Fibroblast of lung (primary cell): ENCODE data around the gene MAP3K19. TPM values are rescaled to one million over a fixed set of nuclear protein-coding genes. Genes with fewer than 3 reads are reported as not detected.

Source experiments
- DNase-seq, 2 donors: peaks; one replicate each; pipeline versions ENCODE4 v3.0.0 to v3.0.0-alpha.2; 2010; ENCODE audit warnings: low read depth in 2 of 2
- H2AFZ ChIP-seq: 2 replicates; pipeline ENCODE4 v1.5.1; 2012; ENCODE audit warnings: low read length, control low read depth, inconsistent platforms
- H3K27ac ChIP-seq: 2 replicates; pipeline ENCODE4 v1.5.1; 2011; ENCODE audit warnings: low read length, control low read depth; ENCODE audit not compliant: insufficient read depth
- H3K27me3 ChIP-seq: 2 replicates; pipeline ENCODE4 v1.5.1; 2011; ENCODE audit warnings: mild to moderate bottlenecking, low read length; ENCODE audit not compliant: control insufficient read depth, insufficient read depth
- H3K36me3 ChIP-seq: 2 replicates; pipeline ENCODE4 v1.5.1; 2011; ENCODE audit warnings: low read length; ENCODE audit not compliant: control insufficient read depth, insufficient read depth
- H3K4me1 ChIP-seq: 2 replicates; pipeline ENCODE4 v1.5.1; 2011; ENCODE audit warnings: low read length; ENCODE audit not compliant: control insufficient read depth, insufficient read depth; ENCODE audit errors: extremely low read depth
- H3K4me2 ChIP-seq: 2 replicates; pipeline ENCODE4 v1.5.1; 2011; ENCODE audit warnings: low read length, control low read depth; ENCODE audit not compliant: insufficient read depth; ENCODE audit errors: extremely low read depth
- H3K4me3 ChIP-seq, 4 experiments: fragments of 200-600 bp in 1 of 4; sonication (generic) in 1 of 4; replicated peaks in 1 of 4; 2 replicates each; pipeline ENCODE4 v1.5.1; 2011 to 2016; ENCODE audit warnings: low read length in 4 of 4, low read depth in 3 of 4, mild to moderate bottlenecking in 3 of 4, control low read depth in 2 of 4, inconsistent platforms in 1 of 4, mixed read lengths in 1 of 4; ENCODE audit not compliant: insufficient read depth in 1 of 4; ENCODE audit errors: control extremely low read depth in 1 of 4
- H3K79me2 ChIP-seq: 2 replicates; pipeline ENCODE4 v1.5.1; 2012; ENCODE audit warnings: mild to moderate bottlenecking, low read length, inconsistent platforms; ENCODE audit not compliant: control insufficient read depth, insufficient read depth
- H3K9ac ChIP-seq: 2 replicates; pipeline ENCODE4 v1.5.1; 2011; ENCODE audit warnings: mild to moderate bottlenecking, low read length, control low read depth; ENCODE audit not compliant: insufficient read depth
- H3K9me3 ChIP-seq: 2 replicates; pipeline ENCODE4 v1.5.1; 2012; ENCODE audit warnings: low read depth, low read length; ENCODE audit not compliant: control insufficient read depth, insufficient read depth
- H4K20me1 ChIP-seq: 2 replicates; pipeline ENCODE4 v1.5.1; 2011; ENCODE audit warnings: low read length; ENCODE audit not compliant: control insufficient read depth, insufficient read depth; ENCODE audit errors: extremely low read depth
- CTCF ChIP-seq, 2 donors: IDR thresholded peaks in 1 of 2; conservative IDR thresholded peaks in 1 of 2; 1 replicate in 1 of 2; 2 replicates in 1 of 2; pipeline ENCODE4 v1.5.1; 2011 to 2012; ENCODE audit warnings: low read length in 2 of 2, control low read depth in 1 of 2, inconsistent platforms in 1 of 2, low read depth in 1 of 2, mild to moderate bottlenecking in 1 of 2
- EZH2 ChIP-seq: IDR thresholded peaks from 2 replicates; pipeline ENCODE4 v1.5.1; 2012; ENCODE audit warnings: low read length, control low read depth, mild to moderate bottlenecking; ENCODE audit errors: missing control alignments
- polyA plus RNA-seq, 2 donors: library from polyadenylated mRNA; depleted of rRNA in 1 of 2; stranded (reverse) in 1 of 2; unstranded in 1 of 2; fragments of >200 nt; gene quantifications; 2 replicates each; pipeline ENCODE4 v1.2.1, GENCODE V29; 2011 to 2012; ENCODE audit warnings: missing spikeins in 1 of 2
- total RNA-seq: library from RNA; depleted of rRNA; stranded (reverse); fragments of >200 nt; gene quantifications from 2 replicates; pipeline ENCODE4 v1.2.1, GENCODE V29; 2014

Gene MAP3K19
- total and polyA plus RNA-seq, 2 donors (not counting 1 experiment from before 2014, with no cell fraction given): not detected

- no peak overlapping the region for H3K9ac ChIP-seq
- peak; percentile 7 to 27 for DNase-seq
- H3K27me3 ChIP-seq: no peaks in the 10 kb centered on the region
- peaks cover 7% of the 10 kb centered on the region for H3K4me1 ChIP-seq
- H4K20me1 ChIP-seq: peaks cover 2% of the 10 kb centered on the region
- H3K27ac ChIP-seq: no peak overlapping the region
- peaks cover 97% of the 10 kb centered on the region for H3K79me2 ChIP-seq
- H2AFZ ChIP-seq: no peak overlapping the region
- no peaks in the 10 kb centered on the region for H3K36me3 ChIP-seq
- H3K9me3 ChIP-seq: no peaks in the 10 kb centered on the region
- TF ChIP-seq EZH2 (no peak), CTCF (conservative IDR thresholded peaks at IDR 0.05 in 1 of 2, IDR thresholded peaks at IDR 0.05 in 1 of 2; ENCODE audit: low read depth in 1 of 2, low read length in 2 of 2) (no peak)
- peak overlapping the region; percentile 23 for H3K4me2 ChIP-seq
- no peak overlapping the region for H3K4me3 ChIP-seq
These were observed 120.9 kb downstream of the MAP3K19 start for GRCh38 chr2:134926231-134926931.

GRCh38 chr2:134924912-134925311, 122.3 kb downstream of the MAP3K19 start:
- Histone ChIP-seq H3K27ac (no peak overlapping the region), H2AFZ (no peak overlapping the region), H3K4me3 (no peak overlapping the region), H3K9me3 (no peaks in the 10 kb centered on the region), H3K4me2 (no peak overlapping the region), H3K4me1 (peaks cover 7% of the 10 kb centered on the region), H3K79me2 (peaks cover 97% of the 10 kb centered on the region), H3K9ac (no peak overlapping the region), H3K27me3 (no peaks in the 10 kb centered on the region), H4K20me1 (peaks cover 10% of the 10 kb centered on the region), H3K36me3 (no peaks in the 10 kb centered on the region)
- TF ChIP-seq CTCF (conservative IDR thresholded peaks at IDR 0.05 in 1 of 2, IDR thresholded peaks at IDR 0.05 in 1 of 2; ENCODE audit: low read depth in 1 of 2, low read length in 2 of 2): no peak
- no peak for TF ChIP-seq EZH2
- DNase-seq: no peak

- no peaks in the 10 kb centered on the region for H3K36me3 ChIP-seq
- peak overlapping the region; percentile 100 for H3K9ac ChIP-seq
- TF ChIP-seq EZH2 (no peak), CTCF (conservative IDR thresholded peaks at IDR 0.05 in 1 of 2, IDR thresholded peaks at IDR 0.05 in 1 of 2; ENCODE audit: low read depth in 1 of 2, low read length in 2 of 2) (no peak)
- H4K20me1 ChIP-seq: peaks cover 10% of the 10 kb centered on the region
- H3K9me3 ChIP-seq: no peaks in the 10 kb centered on the region
- peaks cover 57% of the 10 kb centered on the region for H3K79me2 ChIP-seq
- peak overlapping the region; percentile 100 for H3K27ac ChIP-seq
- H3K4me2 ChIP-seq: peak overlapping the region; percentile 95
- H3K4me3 ChIP-seq: peak overlapping the region; percentile 98 to 100 (median 99)
- H2AFZ ChIP-seq: peak overlapping the region; percentile 8
- no peaks in the 10 kb centered on the region for H3K27me3 ChIP-seq
- peak; percentile 23 to 36 for DNase-seq
- peaks cover 4% of the 10 kb centered on the region for H3K4me1 ChIP-seq
These were observed 127.7 kb downstream of the MAP3K19 start for GRCh38 chr2:134919341-134920210.
